Astrocyte of the cerebellum (primary cell): ENCODE measurements around the gene GRID2.

Source experiments
- DNase-seq: peaks from one replicate; pipeline ENCODE4 v3.0.0-alpha.2; 2011; ENCODE audit warnings: low read depth
- H3K4me3 ChIP-seq: 2 replicates; pipeline ENCODE4 v1.5.1; 2011; ENCODE audit warnings: mild to moderate bottlenecking, low read depth, low read length, moderate library complexity
- in situ Hi-C: cut with HindIII; loops from 2 replicates; pipeline ENCODE4 v1.10.0; 2017; ENCODE audit warnings: low sequenced_read_pairs
- TF ChIP-seq, protein P1 (sequence below): IDR thresholded peaks from 2 replicates; pipeline ENCODE4 v1.5.1; 2012; ENCODE audit warnings: low read length, low read depth, moderate library complexity, mild to moderate bottlenecking; ENCODE audit errors: missing control alignments

GRID2 gene

DNA sequence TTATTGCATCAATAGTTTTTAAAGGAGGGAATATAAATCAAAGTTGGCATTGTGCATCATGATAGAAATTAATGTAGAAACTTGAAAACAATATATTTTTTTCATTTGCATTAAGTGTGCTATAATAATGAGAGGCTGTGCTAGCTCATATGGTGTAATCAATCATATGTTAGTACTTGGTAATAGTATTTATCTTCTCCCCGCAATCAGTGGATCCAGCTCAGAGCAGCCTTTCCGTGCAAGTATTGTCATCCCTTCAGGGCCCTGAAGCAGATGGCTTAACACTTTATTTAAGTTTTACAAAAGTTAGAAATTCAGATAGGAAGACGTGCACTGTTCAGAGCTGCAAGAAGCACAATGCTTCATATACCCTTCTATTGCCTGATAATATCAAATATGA is 908.5 kb downstream of the GRID2 start:
- in situ Hi-C loops: no loop called here
- TF ChIP-seq, protein P1, sequence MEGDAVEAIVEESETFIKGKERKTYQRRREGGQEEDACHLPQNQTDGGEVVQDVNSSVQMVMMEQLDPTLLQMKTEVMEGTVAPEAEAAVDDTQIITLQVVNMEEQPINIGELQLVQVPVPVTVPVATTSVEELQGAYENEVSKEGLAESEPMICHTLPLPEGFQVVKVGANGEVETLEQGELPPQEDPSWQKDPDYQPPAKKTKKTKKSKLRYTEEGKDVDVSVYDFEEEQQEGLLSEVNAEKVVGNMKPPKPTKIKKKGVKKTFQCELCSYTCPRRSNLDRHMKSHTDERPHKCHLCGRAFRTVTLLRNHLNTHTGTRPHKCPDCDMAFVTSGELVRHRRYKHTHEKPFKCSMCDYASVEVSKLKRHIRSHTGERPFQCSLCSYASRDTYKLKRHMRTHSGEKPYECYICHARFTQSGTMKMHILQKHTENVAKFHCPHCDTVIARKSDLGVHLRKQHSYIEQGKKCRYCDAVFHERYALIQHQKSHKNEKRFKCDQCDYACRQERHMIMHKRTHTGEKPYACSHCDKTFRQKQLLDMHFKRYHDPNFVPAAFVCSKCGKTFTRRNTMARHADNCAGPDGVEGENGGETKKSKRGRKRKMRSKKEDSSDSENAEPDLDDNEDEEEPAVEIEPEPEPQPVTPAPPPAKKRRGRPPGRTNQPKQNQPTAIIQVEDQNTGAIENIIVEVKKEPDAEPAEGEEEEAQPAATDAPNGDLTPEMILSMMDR: no peak
- no peak for DNase-seq
- H3K4me3 ChIP-seq: no peak overlapping the region

DNA sequence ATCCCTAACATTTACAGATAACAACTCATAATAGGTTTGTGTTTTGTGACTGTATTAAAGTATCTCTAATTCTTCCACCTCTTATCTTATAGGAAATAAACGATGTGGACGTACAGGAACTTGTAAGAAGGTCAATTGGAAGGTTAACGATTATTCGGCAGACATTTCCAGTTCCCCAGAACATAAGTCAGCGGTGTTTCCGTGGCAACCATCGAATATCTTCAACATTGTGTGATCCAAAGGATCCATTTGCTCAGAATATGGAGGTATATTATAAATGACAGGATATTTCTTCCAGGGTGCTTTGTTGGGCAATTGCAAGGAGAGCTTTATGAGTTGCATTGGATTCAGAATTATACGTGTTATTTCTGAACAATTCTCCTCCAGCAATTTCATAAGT is 912.9 kb downstream of the GRID2 start:
- TF ChIP-seq, protein P1: no peak
- in situ Hi-C loops: no loop called here
- no peak for DNase-seq
- H3K4me3 ChIP-seq: no peak overlapping the region

DNA sequence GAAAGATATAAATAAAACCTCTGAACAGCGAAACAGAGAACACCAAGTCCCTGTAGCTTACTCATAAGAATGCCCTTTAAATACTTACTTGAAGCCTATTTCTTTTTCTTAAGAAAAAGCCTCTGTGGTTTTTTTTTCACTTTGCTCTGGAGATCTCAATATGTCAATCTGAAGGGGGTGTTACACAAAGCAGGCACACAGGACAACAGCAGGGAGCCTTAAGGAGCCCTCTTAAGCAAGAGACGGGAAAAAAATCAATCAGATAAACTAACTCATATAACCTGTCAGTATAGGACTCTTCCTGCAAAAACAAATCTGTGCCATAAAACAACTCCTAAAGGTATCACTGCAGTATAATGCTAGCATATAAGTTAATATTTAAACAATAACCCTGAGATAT is 913.7 kb downstream of the GRID2 start:
- in situ Hi-C loops: no loop called here
- H3K4me3 ChIP-seq: no peak overlapping the region
- DNase-seq: no peak
- TF ChIP-seq, protein P1: no peak

DNA sequence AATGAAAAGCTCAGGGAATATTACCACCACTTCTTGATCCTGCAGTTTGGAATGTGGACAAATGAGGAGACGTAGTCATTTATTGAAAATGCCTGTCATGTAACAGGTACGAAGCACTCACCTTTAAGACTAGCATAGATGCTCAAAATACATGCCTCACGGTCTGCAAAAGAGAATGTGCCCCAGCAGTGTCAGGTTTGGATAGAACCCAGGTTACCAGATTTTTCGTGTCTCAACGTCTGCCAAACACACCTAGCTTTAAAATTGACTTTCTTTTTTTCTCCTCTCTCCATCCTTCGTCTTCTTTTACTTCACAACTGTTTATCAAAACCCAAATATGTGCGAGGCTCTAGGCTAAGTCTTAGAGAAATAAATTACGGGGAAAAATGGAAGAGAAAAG is 918.0 kb downstream of the GRID2 start:
- H3K4me3 ChIP-seq: no peak overlapping the region
- no peak for DNase-seq
- TF ChIP-seq, protein P1: no peak
- in situ Hi-C loops: no loop called here

DNA sequence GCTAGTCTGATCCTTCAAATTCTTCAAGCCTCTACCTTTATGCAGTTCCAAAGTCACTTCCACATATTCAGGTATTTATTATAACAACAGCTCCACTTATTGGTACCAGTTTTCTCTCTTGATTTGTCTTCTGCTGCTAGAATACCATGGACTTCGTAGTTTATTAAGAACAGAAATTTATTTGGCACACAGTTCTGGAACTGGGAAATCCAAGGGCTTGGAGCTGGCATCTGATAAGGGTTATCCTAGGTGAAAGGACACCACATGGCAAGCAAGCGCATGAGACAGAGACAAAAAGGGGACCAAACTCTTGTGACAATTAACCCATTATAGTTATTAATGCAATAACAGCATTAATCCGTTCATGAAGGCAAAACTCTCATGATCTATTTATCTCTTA is 924.3 kb downstream of the GRID2 start:
- in situ Hi-C loops: no loop called here
- H3K4me3 ChIP-seq: no peak overlapping the region
- DNase-seq: no peak
- TF ChIP-seq, protein P1: no peak

DNA sequence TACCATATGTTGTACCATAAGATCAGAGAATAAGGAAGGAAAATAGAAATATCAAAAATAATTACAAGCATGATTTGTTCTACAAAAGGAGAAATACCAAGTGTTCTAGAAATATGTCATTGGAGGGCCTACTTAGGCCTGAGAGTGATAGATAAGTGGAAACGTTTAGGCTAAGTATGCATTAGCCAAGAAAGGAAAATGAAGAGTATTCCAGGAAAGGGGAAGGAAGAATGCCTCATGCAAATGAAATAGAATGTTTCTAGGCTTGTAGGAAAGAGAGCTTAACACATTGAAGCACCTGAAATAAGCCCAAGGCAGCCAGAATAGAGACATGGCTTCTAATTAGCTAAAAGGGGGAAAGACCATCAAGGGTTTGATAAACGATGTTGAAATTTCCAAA is 929.1 kb downstream of the GRID2 start:
- no peak overlapping the region for H3K4me3 ChIP-seq
- in situ Hi-C loops: no loop called here
- TF ChIP-seq, protein P1: no peak
- DNase-seq: no peak

DNA sequence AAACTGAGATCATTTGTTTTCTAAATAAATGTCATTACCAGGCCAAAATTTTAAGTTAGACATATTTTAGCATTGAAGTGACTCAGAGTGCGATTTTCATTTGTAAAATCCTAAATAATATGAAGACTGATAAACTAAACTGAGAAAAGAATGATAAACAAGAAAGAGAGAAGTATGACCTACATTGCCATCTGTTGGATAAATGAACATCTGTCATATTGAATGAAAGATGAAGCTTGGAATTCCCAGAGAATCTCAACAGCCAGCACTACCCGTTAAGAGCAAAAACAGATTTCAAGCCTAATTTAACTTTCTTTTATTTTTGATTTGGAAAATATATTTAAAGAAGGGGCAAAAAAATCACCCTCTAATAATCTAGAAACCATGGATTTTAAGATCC is 933.8 kb downstream of the GRID2 start:
- H3K4me3 ChIP-seq: no peak overlapping the region
- in situ Hi-C loops: no loop called here
- TF ChIP-seq, protein P1: no peak

More for the DNA sequence above, 933.8 kb downstream of the GRID2 start:
- no peak for DNase-seq
